IPS-NIHi7 (cell line): ENCODE measurements around the gene IFI27L1.

Experiments used
- DNase-seq: peaks from one replicate; pipeline ENCODE4 v3.0.0; 2012; ENCODE audit warnings: mixed read lengths; ENCODE audit errors: extremely low spot score

Gene IFI27L1

GRCh38 chr14:94079891-94080620 lies 1.1 kb upstream of the IFI27L1 start:
- no peak for DNase-seq

- DNase-seq = no peak
Measured at GRCh38 chr14:94081386-94081820, 293 bp downstream of the IFI27L1 start.

- no peak for DNase-seq
Measured at GRCh38 chr14:94087891-94088290, 6.8 kb downstream of the IFI27L1 start.

DNA sequence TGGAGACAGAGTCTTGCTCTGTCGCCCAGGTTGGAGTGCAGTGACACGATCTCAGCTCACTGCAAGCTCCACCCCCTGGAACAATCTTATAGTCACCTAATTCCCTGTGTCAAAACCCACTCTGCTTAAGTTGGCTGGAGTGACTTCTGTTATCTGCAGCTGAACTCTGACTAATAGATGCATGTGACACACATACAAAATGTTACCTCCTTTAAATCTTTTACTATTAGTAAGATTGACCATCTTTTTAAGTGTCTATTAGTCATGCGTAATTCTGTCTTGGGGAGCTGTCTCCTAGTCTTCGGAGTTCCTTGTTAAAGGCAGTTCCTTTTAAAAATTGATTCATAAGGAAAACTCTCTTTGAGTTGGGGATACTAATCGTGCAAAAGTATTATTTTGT lies 7.4 kb downstream of the IFI27L1 start:
- no peak for DNase-seq

- no peak for DNase-seq
Measured at GRCh38 chr14:94089479-94089878, 8.4 kb downstream of the IFI27L1 start.

DNA sequence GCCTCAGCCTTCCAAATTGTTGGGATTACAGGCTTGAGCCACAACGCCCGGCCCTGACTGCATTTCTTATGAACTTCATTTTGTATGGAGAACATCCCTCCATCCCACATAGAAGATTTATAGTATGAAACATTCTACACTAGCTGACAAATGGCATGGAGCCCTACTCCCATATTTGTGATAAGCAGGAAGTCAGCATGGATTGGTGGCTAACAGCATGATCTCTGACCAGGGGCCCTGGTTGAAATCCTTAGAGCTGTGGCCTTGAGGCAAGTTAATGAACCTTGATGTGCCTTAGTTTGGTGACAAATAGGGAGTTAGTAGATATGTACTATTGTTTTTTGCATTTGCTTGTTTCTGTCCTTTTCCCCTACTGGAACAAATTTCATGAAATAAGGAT lies 12.3 kb downstream of the IFI27L1 start:
- DNase-seq = peak; percentile 4

GRCh38 chr14:94097091-94097490 lies 16.0 kb downstream of the IFI27L1 start:
- no peak for DNase-seq

GRCh38 chr14:94098326-94098992 lies 17.3 kb downstream of the IFI27L1 start:
- DNase-seq = no peak

DNA sequence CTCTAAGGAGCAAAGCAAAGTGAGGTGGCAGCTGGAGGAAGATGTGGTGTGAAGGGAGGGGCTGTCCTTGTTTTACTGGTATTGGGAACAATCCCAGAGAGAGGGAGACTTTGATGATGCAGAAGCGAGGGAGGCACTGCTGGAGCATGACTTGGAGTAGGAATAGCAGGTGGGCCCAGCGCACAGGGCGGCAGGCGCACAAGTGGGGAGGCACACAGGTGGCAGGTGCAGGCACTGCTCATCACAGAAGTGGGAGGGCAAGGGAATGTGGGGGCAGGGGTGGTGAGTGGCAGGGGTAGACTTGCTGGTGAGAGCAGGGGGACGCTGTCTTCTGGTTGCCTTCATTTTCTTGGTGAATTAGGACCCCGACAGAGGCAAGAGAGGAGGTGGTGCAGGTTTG lies 17.9 kb downstream of the IFI27L1 start:
- DNase-seq = no peak

DNA sequence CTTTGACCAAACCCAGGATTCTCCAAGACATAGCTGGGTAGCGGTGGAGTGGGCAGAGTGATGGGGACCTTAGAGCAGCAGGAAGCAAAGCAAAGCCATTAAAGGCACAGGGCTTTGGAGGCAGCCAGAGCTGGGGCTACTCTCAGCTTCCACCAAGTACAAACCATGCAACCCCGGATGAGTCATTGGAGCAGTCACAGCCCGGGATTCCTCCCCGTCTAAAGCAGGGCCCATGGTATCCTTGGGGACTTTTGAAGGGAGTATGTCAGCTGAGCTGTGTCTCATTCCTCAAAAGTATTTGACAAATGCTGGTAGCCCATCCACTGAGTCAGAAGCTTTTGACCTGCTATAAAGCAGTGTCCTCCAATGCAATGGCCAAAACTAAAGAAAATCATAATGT lies 19.7 kb downstream of the IFI27L1 start:
- peak; percentile 45 for DNase-seq

- DNase-seq = no peak
Measured at GRCh38 chr14:94101748-94102147, 20.6 kb downstream of the IFI27L1 start.

GRCh38 chr14:94102768-94103482 lies 21.8 kb downstream of the IFI27L1 start:
- no peak for DNase-seq

- no peak for DNase-seq
Measured at GRCh38 chr14:94103554-94104150, 22.5 kb downstream of the IFI27L1 start.

- no peak for DNase-seq
Measured at GRCh38 chr14:94104731-94105130, 23.6 kb downstream of the IFI27L1 start.

DNA sequence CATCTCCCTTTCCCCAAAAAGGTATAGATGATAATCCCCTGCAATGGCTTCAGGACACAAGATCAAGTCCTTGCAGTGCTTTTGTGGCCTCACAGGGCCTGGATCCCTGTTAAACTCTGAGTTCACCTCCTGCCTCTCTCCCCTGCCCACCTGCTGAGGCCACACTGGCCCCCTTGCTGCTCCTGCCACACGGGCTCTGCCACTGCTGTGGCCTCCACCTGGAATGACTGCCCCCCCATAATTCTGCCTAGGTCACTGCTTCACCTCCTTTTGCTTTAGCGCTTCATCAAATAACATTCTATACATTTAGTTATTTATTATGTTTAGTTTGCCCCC lies 28.8 kb downstream of the IFI27L1 start:
- no peak for DNase-seq

DNA sequence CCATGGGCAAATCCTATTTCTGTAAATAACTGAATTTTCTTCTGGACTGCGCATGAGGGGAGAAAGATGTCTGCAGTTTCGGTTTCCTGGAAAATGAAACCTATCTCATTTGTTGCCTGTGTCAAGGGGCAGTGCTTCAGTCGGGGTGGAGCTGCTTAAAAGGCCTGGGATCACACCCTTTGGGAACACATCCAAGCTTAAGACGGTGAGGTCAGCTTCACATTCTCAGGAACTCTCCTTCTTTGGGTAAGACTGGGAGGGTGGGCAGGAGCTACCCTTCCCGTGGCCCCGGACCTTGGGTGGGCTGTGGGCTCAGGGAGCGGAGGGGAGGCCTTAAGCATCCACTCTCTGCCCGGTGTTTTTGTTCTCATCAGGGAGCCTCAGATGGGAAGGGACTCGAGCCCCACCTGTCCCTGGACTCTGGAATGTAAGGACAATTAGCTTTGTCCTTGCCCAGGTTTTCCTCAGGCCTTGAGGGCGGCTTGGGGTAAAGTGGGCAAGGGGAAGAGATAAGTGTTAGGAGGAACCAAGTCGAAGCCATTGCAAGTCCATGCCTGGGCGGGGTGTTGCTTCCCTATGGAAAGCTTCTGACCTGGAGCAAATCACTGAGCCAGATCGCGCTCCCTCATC lies 29.6 kb downstream of the IFI27L1 start, which contains the start of gene IFI27:
Gene IFI27, plus strand, starts transcription at position 185 of the 630 bp plus-strand sequence.
- DNase-seq = no peak

DNA sequence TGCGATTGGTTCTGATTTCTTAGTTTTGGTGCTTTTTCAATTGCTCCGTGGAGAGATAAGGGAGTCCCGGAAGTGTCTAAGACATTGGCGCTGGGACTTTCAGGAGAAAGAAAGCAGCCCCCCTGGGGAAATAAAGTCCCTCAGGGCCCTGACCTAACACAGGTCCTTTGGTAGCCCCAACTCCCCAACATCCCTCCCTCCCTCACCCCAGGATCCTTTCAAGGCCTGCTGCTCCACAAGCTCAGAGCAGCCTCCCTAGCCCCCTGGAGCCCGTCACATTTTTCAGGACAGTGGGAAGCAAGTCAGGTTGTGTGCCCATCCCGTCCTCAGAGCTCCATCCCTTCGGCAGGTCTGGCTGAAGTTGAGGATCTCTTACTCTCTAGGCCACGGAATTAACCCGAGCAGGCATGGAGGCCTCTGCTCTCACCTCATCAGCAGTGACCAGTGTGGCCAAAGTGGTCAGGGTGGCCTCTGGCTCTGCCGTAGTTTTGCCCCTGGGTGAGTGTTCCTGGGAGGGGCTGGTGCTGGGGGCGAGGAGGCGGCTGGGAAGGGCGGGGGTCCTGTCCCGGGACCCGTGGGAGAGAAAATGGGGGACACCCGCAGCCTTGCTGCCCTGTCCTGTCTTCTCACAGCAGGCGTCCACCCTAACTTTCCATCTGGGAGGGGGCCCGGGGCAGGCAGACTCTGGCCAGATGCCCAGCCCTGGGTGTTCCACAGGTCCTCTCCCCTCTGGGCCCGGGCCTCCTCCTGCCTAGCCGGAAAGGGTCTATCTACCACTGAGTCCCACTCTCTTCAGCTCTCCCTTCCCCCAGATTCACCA lies 30.4 kb downstream of the IFI27L1 start:
- DNase-seq = no peak

DNA sequence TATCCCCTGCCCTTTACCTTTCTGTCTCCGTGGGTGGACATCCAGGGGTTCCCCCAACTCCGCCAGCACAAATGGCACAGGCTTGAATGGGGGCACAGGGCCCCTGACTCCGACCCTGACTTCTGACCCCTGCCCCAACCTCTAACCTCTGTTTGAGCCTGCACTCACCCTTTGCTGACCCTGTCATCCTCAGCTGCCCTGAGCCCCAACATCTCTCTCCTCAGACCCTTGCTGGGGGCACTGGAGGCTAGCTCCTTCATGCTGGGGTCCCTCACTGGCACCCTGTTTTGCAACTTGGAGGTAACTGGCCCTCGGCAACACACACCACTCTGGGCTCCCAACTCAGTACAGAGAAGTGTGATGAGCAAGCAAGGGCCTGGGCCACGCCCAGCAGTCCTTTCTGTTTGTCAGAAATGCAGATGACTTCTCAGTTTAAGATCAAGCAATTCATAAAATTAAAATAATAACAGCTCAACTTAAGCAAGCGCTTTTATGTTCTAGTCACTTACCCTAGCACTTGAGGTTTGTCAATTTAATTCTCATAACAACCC lies 31.5 kb downstream of the IFI27L1 start:
- DNase-seq = no peak

DNA sequence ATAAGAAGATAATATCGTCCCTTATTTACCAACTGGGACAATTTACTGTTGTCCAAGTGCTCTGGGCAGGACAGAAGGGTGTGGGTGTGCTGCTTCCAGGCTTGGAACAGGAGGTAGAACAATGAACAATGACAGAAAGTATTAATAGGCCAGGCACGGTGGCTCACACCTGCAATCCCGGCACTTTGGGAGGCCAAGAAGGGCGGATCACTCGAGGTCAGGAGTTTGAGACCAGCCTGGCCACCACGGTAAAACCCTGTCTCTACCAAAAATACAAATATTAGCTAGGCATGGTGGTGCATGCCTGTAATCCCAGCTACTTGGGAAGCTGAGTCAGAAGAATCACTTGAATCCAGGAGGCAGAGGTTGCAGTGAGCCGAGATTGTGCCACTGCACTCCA lies 32.0 kb downstream of the IFI27L1 start:
- no peak for DNase-seq

DNA sequence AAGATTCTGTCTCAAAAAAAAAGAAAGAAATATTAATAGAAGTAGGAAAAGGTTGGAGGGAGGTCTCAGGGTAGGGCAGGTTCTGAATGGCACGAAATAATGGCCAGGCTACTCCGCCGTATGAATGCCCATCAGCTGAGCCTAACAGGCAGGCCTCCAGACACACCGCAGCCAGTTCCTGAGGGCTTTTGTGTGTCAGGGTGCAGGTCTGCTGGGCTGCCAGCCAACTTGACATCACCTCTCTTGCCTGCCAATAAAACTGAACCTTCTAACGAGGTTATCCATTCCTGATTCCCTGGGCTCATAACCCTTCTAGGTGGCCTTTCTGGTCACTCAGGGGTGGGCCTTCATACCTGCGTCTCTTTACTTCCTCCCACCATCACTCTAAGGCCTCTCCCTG lies 32.4 kb downstream of the IFI27L1 start:
- DNase-seq = no peak
